DMS153 treated with DMSO at 0.1 percent for 48 hours (cell line): ENCODE measurements around the gene STARD10.

Experiments used
- DNase-seq: peaks from one replicate; lab custom pipeline; 2025; ENCODE audit not compliant: unreplicated experiment; lab: John Stamatoyannopoulos, UW

STARD10 gene

GRCh38 chr11:72767203-72768062 is 26.4 kb downstream of the STARD10 start:
- DNase-seq = no peak

GRCh38 chr11:72766152-72766902 is 27.5 kb downstream of the STARD10 start:
- no peak for DNase-seq

- DNase-seq = peak; percentile 82
Observed at GRCh38 chr11:72764503-72764902, 29.3 kb downstream of the STARD10 start.

- no peak for DNase-seq
Observed at GRCh38 chr11:72763823-72764222, 30.0 kb downstream of the STARD10 start.

- no peak for DNase-seq
Observed at GRCh38 chr11:72762641-72763304, 31.1 kb downstream of the STARD10 start.

- DNase-seq = no peak
Observed at GRCh38 chr11:72760539-72761405, 33.1 kb downstream of the STARD10 start.

- DNase-seq = peak; percentile 5
Observed at GRCh38 chr11:72759468-72759985, 34.3 kb downstream of the STARD10 start.

- DNase-seq = no peak
Observed at GRCh38 chr11:72758690-72759389, 35.0 kb downstream of the STARD10 start.

- no peak for DNase-seq
Observed at GRCh38 chr11:72758304-72758689, 35.5 kb downstream of the STARD10 start.

GRCh38 chr11:72755713-72756285 is 38.0 kb downstream of the STARD10 start:
- no peak for DNase-seq

GRCh38 chr11:72754544-72755155 is 39.2 kb downstream of the STARD10 start:
- no peak for DNase-seq

GRCh38 chr11:72754149-72754543 is 39.7 kb downstream of the STARD10 start:
- DNase-seq = no peak

GRCh38 chr11:72753341-72754148 is 40.3 kb downstream of the STARD10 start:
- DNase-seq = no peak

- peak; percentile 54 for DNase-seq
Observed at GRCh38 chr11:72752088-72752914, 41.5 kb downstream of the STARD10 start, which contains the start of gene ARAP1. ARAP1 (minus strand) TSS chr11:72752408; CDS start chr11:72727128, 25,280 bp downstream.

GRCh38 chr11:72751116-72752087 is 42.4 kb downstream of the STARD10 start:
- DNase-seq = no peak

- DNase-seq = no peak
Observed at GRCh38 chr11:72750556-72751115, 43.2 kb downstream of the STARD10 start.
